ENCODE measurements around the gene ASCC3. TPM values are rescaled to one million over a fixed set of nuclear protein-coding genes. Genes with fewer than 3 reads are reported as not detected.

The ASCC3 gene
- total and polyA plus RNA-seq, 2 of the 4 experiments (the other 2 are of a cell fraction): 25.8 to 104 TPM

DNA sequence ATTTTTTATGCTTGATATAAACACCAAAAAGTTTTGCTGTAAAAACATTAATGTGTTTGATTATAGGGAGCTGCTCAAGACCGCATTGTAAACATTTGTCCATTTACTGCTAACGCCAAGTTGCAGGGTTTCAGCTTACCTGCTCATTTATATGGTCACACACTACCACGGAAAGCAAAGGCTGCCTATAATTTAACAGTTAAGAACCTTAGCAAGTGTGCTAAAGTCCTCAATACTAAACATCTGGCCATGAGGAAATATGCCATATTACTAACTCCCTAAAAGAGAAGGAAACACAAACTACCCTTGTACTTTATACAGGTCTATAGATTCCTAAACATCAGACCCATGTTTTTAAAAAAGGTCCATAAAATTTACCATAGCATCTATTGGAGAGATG lies 129.5 kb downstream of the ASCC3 start:
- Histone ChIP-seq H3K79me1 (ENCODE audit: low read depth in 1 of 2, low read length in 2 of 2) (no peaks in the 10 kb centered on the region; a peak in 2 of 4 replicates), H2BK5ac (ENCODE audit: low read depth, low read length, poor library complexity, severe bottlenecking) (no peak overlapping the region), H3K9me3 (ENCODE audit: control insufficient read depth, insufficient read depth, low read length) (no peaks in the 10 kb centered on the region), H2BK120ac (ENCODE audit: low read depth, low read length) (no peak overlapping the region), H3K56ac (ENCODE audit: extremely low read depth, insufficient read depth, low read length) (no peak overlapping the region), H4K8ac (ENCODE audit: low read depth in 2 of 2, low read length in 2 of 2) (no peak overlapping the region), H2AFZ (replicated peaks; ENCODE audit: low read length, poor library complexity) (no peak overlapping the region), H3K18ac (ENCODE audit: low read depth, low read length) (no peak overlapping the region), H4K91ac (ENCODE audit: insufficient read depth, low read depth, low read length) (no peak overlapping the region), H3K4me1 (ENCODE audit: control insufficient read depth, insufficient read depth, low read length) (no peaks in the 10 kb centered on the region), H2BK15ac (ENCODE audit: low read depth, low read length) (no peak overlapping the region), H4K5ac (ENCODE audit: low read depth, low read length) (no peak overlapping the region), H3K14ac (replicated peaks; ENCODE audit: low read depth, low read length) (no peak overlapping the region), H3K27me3 (ENCODE audit: control insufficient read depth, insufficient read depth, low read length) (no peaks in the 10 kb centered on the region), H2AK9ac (replicated peaks; ENCODE audit: low read depth, low read length, poor library complexity) (no peak overlapping the region), H3K4ac (ENCODE audit: low read depth, low read length) (no peak overlapping the region), H3K4me3 (ENCODE audit: insufficient read depth, low read depth, low read length) (no peak overlapping the region), H3K9ac (ENCODE audit: low read depth, low read length) (no peak overlapping the region), H3K9me1 (ENCODE audit: insufficient read depth, low read length) (no peaks in the 10 kb centered on the region), H4K20me1 (ENCODE audit: insufficient read depth, low read length) (no peaks in the 10 kb centered on the region), H2BK20ac (ENCODE audit: low read depth, low read length) (no peak overlapping the region), H2AK5ac (ENCODE audit: low read depth, low read length) (no peak overlapping the region), H3K23ac (ENCODE audit: low read depth, low read length) (no peak overlapping the region), H3K4me2 (ENCODE audit: low read depth, low read length) (no peak overlapping the region), H3K36me3 (ENCODE audit: control insufficient read depth, insufficient read depth, low read length) (no peaks in the 10 kb centered on the region), H3K27ac (ENCODE audit: insufficient read depth, low read length) (no peak overlapping the region)
- POLR2A ChIA-PET (ENCODE audit: unreplicated experiment): no interaction called here
- CTCF ChIA-PET: interaction anchor here (0.6 to 0.7 kb wide), 2 partner anchors 9 to 829 kb away, joined by 6 read pairs; no protein-coding TSS in a partner anchor
- in situ Hi-C loops (cut with MboI; ENCODE audit: low sequenced_read_pairs): no loop called here
- intact Hi-C loops (cut with micrococcal nuclease): no loop called here
- no CpG with 5 or more reads among the region's 3 CpGs for WGBS, 2 experiments (ENCODE audit: extremely low coverage in 2 of 2, insufficient read length in 1 of 2)
- no TSS peak for BruUV-seq (replicated peaks)
- no peak for ATAC-seq (ENCODE audit: low read depth)
- TF ChIP-seq RCOR1 (IDR thresholded peaks at IDR 0.05; ENCODE audit: insufficient replicate concordance, low read length): no peak
- no peak for TF ChIP-seq BHLHE40 (IDR thresholded peaks at IDR 0.05; ENCODE audit: low read depth, low read length)
- TF ChIP-seq, protein P1, sequence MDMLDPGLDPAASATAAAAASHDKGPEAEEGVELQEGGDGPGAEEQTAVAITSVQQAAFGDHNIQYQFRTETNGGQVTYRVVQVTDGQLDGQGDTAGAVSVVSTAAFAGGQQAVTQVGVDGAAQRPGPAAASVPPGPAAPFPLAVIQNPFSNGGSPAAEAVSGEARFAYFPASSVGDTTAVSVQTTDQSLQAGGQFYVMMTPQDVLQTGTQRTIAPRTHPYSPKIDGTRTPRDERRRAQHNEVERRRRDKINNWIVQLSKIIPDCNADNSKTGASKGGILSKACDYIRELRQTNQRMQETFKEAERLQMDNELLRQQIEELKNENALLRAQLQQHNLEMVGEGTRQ (IDR thresholded peaks at IDR 0.05; ENCODE audit: low read depth, low read length): no peak
- no peak for TF ChIP-seq POLR2A (IDR thresholded peaks at IDR 0.05; ENCODE audit: low read depth, low read length)
- TF ChIP-seq MXI1 (IDR thresholded peaks at IDR 0.05; ENCODE audit: borderline replicate concordance, low read depth, low read length): no peak
- no peak for TF ChIP-seq FOS (IDR thresholded peaks at IDR 0.05; ENCODE audit: low read depth, low read length)
- TF ChIP-seq MAFK (IDR thresholded peaks at IDR 0.05; ENCODE audit: low read depth, low read length): no peak
- no peak for TF ChIP-seq SMC3 (IDR thresholded peaks at IDR 0.05; ENCODE audit: low read depth, low read length)
- dilution Hi-C loops (cut with HindIII; ENCODE audit: low sequenced_read_pairs, unreplicated experiment): no loop called here
- no peak for DNase-seq
